K562 (cell line): ENCODE results near the gene MYMK. TPM values are rescaled to one million over a fixed set of nuclear protein-coding genes. Genes with fewer than 3 reads are reported as not detected.

ENCODE experiments used
- CXXC5 ChIP-seq: fragments of 250-450 bp; sonication (Bioruptor Pico); IDR thresholded peaks from 2 replicates; pipeline ENCODE4 v1.8.0; 2022; ENCODE audit warnings: inconsistent platforms, mild to moderate bottlenecking, moderate library complexity
- EHMT2 ChIP-seq: fragments of 450-650 bp; IDR thresholded peaks from 2 replicates; pipeline ENCODE4 v1.6.1; 2018; ENCODE audit warnings: antibody characterized with exemption
- FUS ChIP-seq: fragments of 200-400 bp; formaldehyde crosslinking; optimal IDR thresholded peaks from 2 replicates; pipeline ENCODE3; 2017; ENCODE audit warnings: low read depth, low read length
- GABPA ChIP-seq: fragments of 200-800 bp; sonication (Bioruptor generic); conservative IDR thresholded peaks from 2 replicates; pipeline ENCODE4 v1.6.1; 2016; ENCODE audit warnings: low read depth, missing genetic modification characterization, missing compliant biosample characterization
- JUNB ChIP-seq: fragments of 450-650 bp; formaldehyde crosslinking; conservative IDR thresholded peaks from 2 replicates; pipeline ENCODE4 v1.4.0; 2020; ENCODE audit warnings: mild to moderate bottlenecking
- PHF8 ChIP-seq: fragments of 200-600 bp; sonication (generic); IDR thresholded peaks from 2 replicates; pipeline ENCODE4 v1.6.1; 2012; ENCODE audit warnings: mixed run types, mild to moderate bottlenecking, inconsistent platforms, low read length, moderate library complexity, borderline replicate concordance
- SAFB2 ChIP-seq: fragments of 200-400 bp; formaldehyde crosslinking; IDR thresholded peaks from 2 replicates; pipeline ENCODE4 v1.6.1; 2018; ENCODE audit warnings: borderline replicate concordance, low read length, low read depth, moderate library complexity; ENCODE audit not compliant: severe bottlenecking
- TAF15 ChIP-seq: fragments of 200-400 bp; formaldehyde crosslinking; IDR thresholded peaks from 2 replicates; pipeline ENCODE4 v1.6.1; 2017; ENCODE audit warnings: mild to moderate bottlenecking, low read depth, low read length, moderate library complexity
- TCF3 ChIP-seq: sonication (generic); formaldehyde crosslinking; IDR thresholded peaks from 2 replicates; pipeline ENCODE4 v1.4.0; 2020; ENCODE audit warnings: mild to moderate bottlenecking, missing genetic modification reagents
- ZNF592 ChIP-seq: fragments of 450-650 bp; IDR thresholded peaks from 2 replicates; pipeline ENCODE4 v1.6.1; 2017; ENCODE audit warnings: antibody characterized with exemption, mild to moderate bottlenecking
- polyA plus RNA-seq, 8 experiments: library from polyadenylated mRNA; depleted of rRNA in 4 of 8; stranded (reverse) in 5 of 8; unstranded in 3 of 8; fragments of >200 nt; fragmentation: Nextera tagmentation in 2 of 8; fragmentation: Illumina TruSeq in 1 of 8; extraction: Ambion mirVana in 2 of 8; extraction: Trizol in 1 of 8; gene quantifications; 2 replicates each; pipeline versions ENCODE4 v1.2.1 to v1.2.3, GENCODE V29; 2011 to 2014; ENCODE audit warnings: inconsistent platforms in 1 of 8, missing spikeins in 1 of 8
- total RNA-seq, 7 experiments: library from RNA; depleted of rRNA in 6 of 7; stranded (reverse); fragments of >200 nt in 6 of 7; fragmentation: Illumina TruSeq in 2 of 7; extraction: Trizol in 2 of 7; gene quantifications; 2 replicates each; pipeline versions ENCODE4 v1.2.1 to v1.2.3, GENCODE V29; 2011 to 2021; ENCODE audit warnings: low replicate concordance in 1 of 7
- TF ChIP-seq, protein P1 (sequence below): fragments of 250-450 bp; sonication (Bioruptor Pico); IDR thresholded peaks from 2 replicates; pipeline ENCODE4 v1.4.0; 2020
- TF ChIP-seq, protein P2 (sequence below): sonication (generic); formaldehyde crosslinking; IDR thresholded peaks from 2 replicates; pipeline ENCODE4 v1.8.1; 2023; ENCODE audit warnings: mild to moderate bottlenecking, missing genetic modification reagents

Gene MYMK
- total and polyA plus RNA-seq, 9 of the 15 experiments (the other 6 are each of a cell fraction or from before 2014, with no cell fraction given), result not detected

GRCh38 chr9:133558191-133559126, 33.7 kb upstream of the MYMK start (continued):
- TF ChIP-seq, protein P1, sequence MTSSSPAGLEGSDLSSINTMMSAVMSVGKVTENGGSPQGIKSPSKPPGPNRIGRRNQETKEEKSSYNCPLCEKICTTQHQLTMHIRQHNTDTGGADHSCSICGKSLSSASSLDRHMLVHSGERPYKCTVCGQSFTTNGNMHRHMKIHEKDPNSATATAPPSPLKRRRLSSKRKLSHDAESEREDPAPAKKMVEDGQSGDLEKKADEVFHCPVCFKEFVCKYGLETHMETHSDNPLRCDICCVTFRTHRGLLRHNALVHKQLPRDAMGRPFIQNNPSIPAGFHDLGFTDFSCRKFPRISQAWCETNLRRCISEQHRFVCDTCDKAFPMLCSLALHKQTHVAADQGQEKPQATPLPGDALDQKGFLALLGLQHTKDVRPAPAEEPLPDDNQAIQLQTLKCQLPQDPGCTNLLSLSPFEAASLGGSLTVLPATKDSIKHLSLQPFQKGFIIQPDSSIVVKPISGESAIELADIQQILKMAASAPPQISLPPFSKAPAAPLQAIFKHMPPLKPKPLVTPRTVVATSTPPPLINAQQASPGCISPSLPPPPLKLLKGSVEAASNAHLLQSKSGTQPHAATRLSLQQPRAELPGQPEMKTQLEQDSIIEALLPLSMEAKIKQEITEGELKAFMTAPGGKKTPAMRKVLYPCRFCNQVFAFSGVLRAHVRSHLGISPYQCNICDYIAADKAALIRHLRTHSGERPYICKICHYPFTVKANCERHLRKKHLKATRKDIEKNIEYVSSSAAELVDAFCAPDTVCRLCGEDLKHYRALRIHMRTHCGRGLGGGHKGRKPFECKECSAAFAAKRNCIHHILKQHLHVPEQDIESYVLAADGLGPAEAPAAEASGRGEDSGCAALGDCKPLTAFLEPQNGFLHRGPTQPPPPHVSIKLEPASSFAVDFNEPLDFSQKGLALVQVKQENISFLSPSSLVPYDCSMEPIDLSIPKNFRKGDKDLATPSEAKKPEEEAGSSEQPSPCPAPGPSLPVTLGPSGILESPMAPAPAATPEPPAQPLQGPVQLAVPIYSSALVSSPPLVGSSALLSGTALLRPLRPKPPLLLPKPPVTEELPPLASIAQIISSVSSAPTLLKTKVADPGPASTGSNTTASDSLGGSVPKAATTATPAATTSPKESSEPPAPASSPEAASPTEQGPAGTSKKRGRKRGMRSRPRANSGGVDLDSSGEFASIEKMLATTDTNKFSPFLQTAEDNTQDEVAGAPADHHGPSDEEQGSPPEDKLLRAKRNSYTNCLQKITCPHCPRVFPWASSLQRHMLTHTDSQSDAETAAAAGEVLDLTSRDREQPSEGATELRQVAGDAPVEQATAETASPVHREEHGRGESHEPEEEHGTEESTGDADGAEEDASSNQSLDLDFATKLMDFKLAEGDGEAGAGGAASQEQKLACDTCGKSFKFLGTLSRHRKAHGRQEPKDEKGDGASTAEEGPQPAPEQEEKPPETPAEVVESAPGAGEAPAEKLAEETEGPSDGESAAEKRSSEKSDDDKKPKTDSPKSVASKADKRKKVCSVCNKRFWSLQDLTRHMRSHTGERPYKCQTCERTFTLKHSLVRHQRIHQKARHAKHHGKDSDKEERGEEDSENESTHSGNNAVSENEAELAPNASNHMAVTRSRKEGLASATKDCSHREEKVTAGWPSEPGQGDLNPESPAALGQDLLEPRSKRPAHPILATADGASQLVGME, result peak; percentile 91; the same call in 1 of the 2 replicates
- TF ChIP-seq PHF8, result no peak
- TF ChIP-seq TAF15, result no peak
- no peak for TF ChIP-seq TCF3
- TF ChIP-seq SAFB2, result no peak
- TF ChIP-seq CXXC5 (CRISPR knock-in tag), result peak; percentile 32
- 0 out of 2 replicates have a peak, but pooled peaks have one; percentile 12 for TF ChIP-seq GABPA (tag)
- TF ChIP-seq EHMT2, result peak; percentile 66; the same call in 1 of the 2 replicates
- TF ChIP-seq JUNB, result 0 out of 2 replicates have a peak, but pooled peaks have one; percentile 26
- no peak for TF ChIP-seq FUS
- TF ChIP-seq, protein P2, sequence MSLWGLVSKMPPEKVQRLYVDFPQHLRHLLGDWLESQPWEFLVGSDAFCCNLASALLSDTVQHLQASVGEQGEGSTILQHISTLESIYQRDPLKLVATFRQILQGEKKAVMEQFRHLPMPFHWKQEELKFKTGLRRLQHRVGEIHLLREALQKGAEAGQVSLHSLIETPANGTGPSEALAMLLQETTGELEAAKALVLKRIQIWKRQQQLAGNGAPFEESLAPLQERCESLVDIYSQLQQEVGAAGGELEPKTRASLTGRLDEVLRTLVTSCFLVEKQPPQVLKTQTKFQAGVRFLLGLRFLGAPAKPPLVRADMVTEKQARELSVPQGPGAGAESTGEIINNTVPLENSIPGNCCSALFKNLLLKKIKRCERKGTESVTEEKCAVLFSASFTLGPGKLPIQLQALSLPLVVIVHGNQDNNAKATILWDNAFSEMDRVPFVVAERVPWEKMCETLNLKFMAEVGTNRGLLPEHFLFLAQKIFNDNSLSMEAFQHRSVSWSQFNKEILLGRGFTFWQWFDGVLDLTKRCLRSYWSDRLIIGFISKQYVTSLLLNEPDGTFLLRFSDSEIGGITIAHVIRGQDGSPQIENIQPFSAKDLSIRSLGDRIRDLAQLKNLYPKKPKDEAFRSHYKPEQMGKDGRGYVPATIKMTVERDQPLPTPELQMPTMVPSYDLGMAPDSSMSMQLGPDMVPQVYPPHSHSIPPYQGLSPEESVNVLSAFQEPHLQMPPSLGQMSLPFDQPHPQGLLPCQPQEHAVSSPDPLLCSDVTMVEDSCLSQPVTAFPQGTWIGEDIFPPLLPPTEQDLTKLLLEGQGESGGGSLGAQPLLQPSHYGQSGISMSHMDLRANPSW, result no peak
- TF ChIP-seq ZNF592, result no peak
